GF-D8 (cell line): Measurements from ENCODE around the gene OR7C1.
"Not testable (repeated sequence)": the region's sequence is repeated elsewhere in the genome, so short reads cannot be mapped to it uniquely, and the experiment has no call there.

Experiments
- DNase-seq: peaks from one replicate; lab custom pipeline; 2025; lab: John Stamatoyannopoulos, UW

The OR7C1 gene

GRCh38 chr19:14765403-14765802 lies 69.6 kb downstream of the OR7C1 start:
- DNase-seq: not testable (repeated sequence)

GRCh38 chr19:14764401-14764800 lies 70.6 kb downstream of the OR7C1 start:
- no peak for DNase-seq

- DNase-seq: no peak
Observed at GRCh38 chr19:14763497-14764145, 71.4 kb downstream of the OR7C1 start.

- DNase-seq: no peak
Observed at GRCh38 chr19:14762111-14762510, 72.9 kb downstream of the OR7C1 start.

DNA sequence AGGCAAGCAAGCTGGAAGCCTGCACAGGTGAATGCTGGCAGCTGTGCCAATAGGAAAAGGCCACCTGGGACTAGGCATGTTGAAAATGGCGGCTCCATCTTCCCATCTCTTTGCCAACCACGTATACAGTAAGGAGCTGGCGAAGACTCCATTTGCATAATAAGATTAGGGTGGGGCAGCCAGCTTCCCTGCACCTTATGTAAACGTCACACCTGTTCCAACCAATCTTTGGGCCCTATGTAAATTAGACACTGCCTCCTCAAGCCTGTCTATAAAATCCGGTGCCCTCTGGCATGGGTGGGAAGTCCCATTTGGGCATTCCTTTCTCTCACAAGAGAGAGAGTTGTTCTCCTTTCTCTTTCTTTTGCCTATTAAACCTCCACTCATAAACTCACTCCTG lies 73.4 kb downstream of the OR7C1 start:
- DNase-seq: no peak

DNA sequence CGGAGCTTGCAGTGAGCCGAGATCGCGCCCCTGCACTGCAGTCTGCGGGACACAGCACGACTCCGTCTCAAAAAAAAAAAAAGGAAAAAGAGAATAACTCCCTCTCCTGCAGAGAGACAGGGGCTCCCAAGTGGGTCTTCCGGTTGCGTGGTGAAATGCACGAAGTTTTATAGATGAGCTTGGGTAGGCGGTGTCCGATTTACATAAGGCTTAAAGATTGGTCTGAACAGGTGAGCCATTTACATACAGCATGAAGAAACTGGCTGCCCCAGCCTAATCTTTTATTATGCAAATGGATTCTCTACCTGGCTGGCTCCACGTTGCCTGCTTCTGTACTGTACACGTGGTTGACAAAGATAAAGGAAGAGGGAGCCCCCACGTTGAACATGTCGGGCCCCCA lies 76.2 kb downstream of the OR7C1 start:
- no peak for DNase-seq

DNA sequence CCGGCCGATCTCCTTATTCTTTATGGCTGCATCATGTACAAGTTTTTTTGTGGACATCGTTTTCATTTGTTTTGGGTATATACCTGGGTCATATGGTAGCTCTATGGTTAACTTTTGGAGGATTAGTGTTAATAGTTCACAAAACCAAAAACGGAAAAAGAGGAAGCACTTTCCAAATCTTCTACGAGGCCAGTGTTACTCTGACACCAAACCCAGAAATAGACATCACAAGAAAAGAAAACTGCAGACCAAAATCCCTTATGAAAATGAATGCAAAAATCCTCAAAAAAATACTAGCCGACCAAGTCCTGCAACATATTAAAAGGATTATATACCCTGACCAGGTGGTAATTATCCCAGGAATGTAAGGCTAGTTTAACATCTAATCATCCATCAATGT lies 86.4 kb downstream of the OR7C1 start:
- no peak for DNase-seq
